Measurements from ENCODE around the gene ERC2. TPM values are rescaled to one million over a fixed set of nuclear protein-coding genes. Genes with fewer than 3 reads are reported as not detected.
A peak's percentile ranks its signal among the peaks of the same experiment; 100 is the strongest.
"Not testable (repeated sequence)": the region's sequence is repeated elsewhere in the genome, so short reads cannot be mapped to it uniquely, and the experiment has no call there.

Gene ERC2
- total RNA-seq, 4 donors from 2014 or later = 5.3 to 8.8 (median 7.8) TPM

- H3K9me3 ChIP-seq = no peaks in the 10 kb centered on the region
- DNase-seq = no peak
- H3K4me3 ChIP-seq (replicated peaks in 1 of 3) = no peak overlapping the region
- no peaks in the 10 kb centered on the region for H3K27me3 ChIP-seq
- intact Hi-C loops (cut with DNase I) = no loop called here
- H3K36me3 ChIP-seq = no peaks in the 10 kb centered on the region
- TF ChIP-seq POLR2A (IDR thresholded peaks at IDR 0.05) (no peak), CTCF (IDR thresholded peaks at IDR 0.05) (no peak)
- H3K27ac ChIP-seq = no peak overlapping the region
- peaks cover 0 to 4% of the 10 kb centered on the region in 2 donors for H3K4me1 ChIP-seq
These were observed 445.6 kb downstream of the ERC2 start for GRCh38 chr3:56022619-56023018.

GRCh38 chr3:56019490-56020146, 448.6 kb downstream of the ERC2 start:
- no peaks in the 10 kb centered on the region for H3K36me3 ChIP-seq
- H3K27me3 ChIP-seq = no peaks in the 10 kb centered on the region
- DNase-seq = peak; percentile 26 to 53
- 35 to 38% methylated on average over 4 of the region's 4 CpGs for WGBS, 2 donors
- peaks cover 0 to 4% of the 10 kb centered on the region in 2 donors for H3K4me1 ChIP-seq
- no peaks in the 10 kb centered on the region for H3K9me3 ChIP-seq
- TF ChIP-seq CTCF (IDR thresholded peaks at IDR 0.05) = no peak
- TF ChIP-seq POLR2A (IDR thresholded peaks at IDR 0.05) = no peak
- no peak overlapping the region for H3K4me3 ChIP-seq (replicated peaks in 1 of 3)
- H3K27ac ChIP-seq = no peak overlapping the region
- intact Hi-C loops (cut with DNase I) = no loop called here

- WGBS, 2 donors = 92 to 96% methylated on average over 1 of the region's 1 CpG
- H3K4me3 ChIP-seq (replicated peaks in 1 of 3); DNase-seq; H3K27me3 ChIP-seq; H3K27ac ChIP-seq; intact Hi-C loops (cut with DNase I); H3K9me3 ChIP-seq; H3K36me3 ChIP-seq: not testable (repeated sequence)
- H3K4me1 ChIP-seq = peaks cover 8 to 14% of the 10 kb centered on the region in 2 donors
These were observed 452.9 kb downstream of the ERC2 start for GRCh38 chr3:56015374-56015773.

DNA sequence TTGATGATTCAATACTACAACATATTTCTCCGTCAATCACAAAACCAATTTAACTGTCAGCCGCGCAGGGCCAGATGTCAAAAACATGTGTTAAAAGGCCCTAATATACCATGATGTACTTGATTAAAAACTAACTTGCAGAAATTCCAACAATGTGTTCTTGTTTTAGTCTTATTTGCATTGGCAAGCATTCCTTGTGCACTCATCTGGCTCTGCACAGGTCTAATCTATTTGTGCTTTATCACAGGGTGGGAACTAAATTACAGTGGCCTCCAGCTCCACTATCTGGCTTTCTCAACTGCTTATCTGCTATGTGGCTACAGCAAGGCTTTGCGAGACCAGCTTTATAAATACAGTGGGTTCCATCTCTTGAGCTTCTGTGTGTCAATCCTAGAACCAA, 455.5 kb downstream of the ERC2 start:
- Histone ChIP-seq H3K36me3 (no peaks in the 10 kb centered on the region), H3K27me3 (no peaks in the 10 kb centered on the region), H3K27ac (no peak overlapping the region)

DNA sequence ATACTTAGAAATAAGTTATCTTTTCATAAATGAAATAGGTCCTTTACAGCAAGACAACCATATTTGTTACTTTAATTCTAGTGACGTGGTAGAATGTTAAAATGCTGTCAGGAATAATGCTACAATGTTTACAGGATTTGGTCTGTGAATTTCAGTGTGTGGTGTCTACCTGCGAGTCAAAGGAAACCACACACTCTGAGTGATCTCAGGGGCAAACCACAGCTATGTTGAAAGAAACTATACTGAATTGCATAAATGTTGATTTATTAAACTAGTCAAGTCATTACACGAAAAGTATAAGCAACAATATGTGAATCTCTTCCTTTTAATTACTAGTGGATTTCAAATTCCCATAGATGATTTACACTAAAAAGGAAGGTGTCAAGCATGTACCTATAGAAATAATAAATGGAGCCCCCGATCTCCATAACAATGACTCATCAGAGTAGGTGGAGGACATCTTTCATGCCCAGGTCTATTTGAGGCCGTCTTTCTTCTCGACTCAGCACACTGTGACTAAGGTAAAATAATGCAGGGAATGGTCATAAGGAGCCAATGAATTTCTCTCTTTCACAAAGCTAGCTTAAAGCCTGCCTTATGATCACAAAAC, 463.0 kb downstream of the ERC2 start:
- Histone ChIP-seq H3K4me3 (replicated peaks in 1 of 3) (no peak overlapping the region), H3K4me1 (no peaks in the 10 kb centered on the region), H3K27ac (no peak overlapping the region), H3K27me3 (no peaks in the 10 kb centered on the region), H3K9me3 (no peaks in the 10 kb centered on the region), H3K36me3 (no peaks in the 10 kb centered on the region)
- WGBS, 2 donors = 87 to 90% methylated on average over 6 of the region's 6 CpGs
- no peak for DNase-seq
- TF ChIP-seq CTCF (IDR thresholded peaks at IDR 0.05) (no peak), POLR2A (IDR thresholded peaks at IDR 0.05) (no peak)
- intact Hi-C loops (cut with DNase I) = no loop called here

More for the DNA sequence above, 455.5 kb downstream of the ERC2 start:
- 92 to 93% methylated on average over 4 of the region's 4 CpGs for WGBS, 2 donors
- intact Hi-C loops (cut with DNase I) = no loop called here
- Histone ChIP-seq H3K9me3 (no peaks in the 10 kb centered on the region), H3K4me1 (peaks cover 8 to 9% of the 10 kb centered on the region in 2 donors), H3K4me3 (replicated peaks in 1 of 3) (no peak overlapping the region)
- peak in 1 of 2 donors; percentile 4 for DNase-seq
- TF ChIP-seq CTCF (IDR thresholded peaks at IDR 0.05) = no peak
- no peak for TF ChIP-seq POLR2A (IDR thresholded peaks at IDR 0.05)
